ENCODE measurements around the gene DIDO1. TPM values are rescaled to one million over a fixed set of nuclear protein-coding genes. Genes with fewer than 3 reads are reported as not detected.

Gene DIDO1
- total RNA-seq, 2 donors from 2014 or later: 63.8 to 80.4 TPM

- Histone ChIP-seq H3K4me1 (ENCODE audit: control insufficient read depth in 1 of 2, low read depth in 2 of 2) (peaks cover 20 to 32% of the 10 kb centered on the region in 2 donors), H3K27ac (no peak overlapping the region), H3K27me3 (replicated peaks; ENCODE audit: insufficient read depth) (no peaks in the 10 kb centered on the region), H3K36me3 (peaks cover 24% of the 10 kb centered on the region), H3K9me3 (no peaks in the 10 kb centered on the region), H3K4me3 (no peak overlapping the region)
- DNase-seq (ENCODE audit: low spot score) (no peak), ATAC-seq (ENCODE audit: insufficient number of reproducible peaks, low FRiP score, low read depth) (no peak)
- no peak for TF ChIP-seq CTCF (IDR thresholded peaks at IDR 0.05)
Observed at GRCh38 chr20:62950741-62951140, 24.4 kb upstream of the DIDO1 start.

GRCh38 chr20:62949962-62950361, 23.7 kb upstream of the DIDO1 start:
- Histone ChIP-seq H3K27me3 (replicated peaks; ENCODE audit: insufficient read depth) (no peaks in the 10 kb centered on the region), H3K4me3 (no peak overlapping the region), H3K36me3 (peaks cover 30% of the 10 kb centered on the region), H3K27ac (no peak overlapping the region), H3K4me1 (ENCODE audit: control insufficient read depth in 1 of 2, low read depth in 2 of 2) (peaks cover 20 to 32% of the 10 kb centered on the region in 2 donors), H3K9me3 (no peaks in the 10 kb centered on the region)
- ATAC-seq (ENCODE audit: insufficient number of reproducible peaks, low FRiP score, low read depth) (no peak), DNase-seq (ENCODE audit: low spot score) (no peak)
- TF ChIP-seq CTCF (IDR thresholded peaks at IDR 0.05): no peak

GRCh38 chr20:62949153-62949821, 23.0 kb upstream of the DIDO1 start:
- H3K36me3 ChIP-seq: peaks cover 37% of the 10 kb centered on the region
- no peaks in the 10 kb centered on the region for H3K9me3 ChIP-seq
- TF ChIP-seq CTCF (IDR thresholded peaks at IDR 0.05): no peak
- H3K27ac ChIP-seq: no peak overlapping the region
- no peaks in the 10 kb centered on the region for H3K27me3 ChIP-seq (replicated peaks; ENCODE audit: insufficient read depth)
- ATAC-seq (ENCODE audit: insufficient number of reproducible peaks, low FRiP score, low read depth) (no peak), DNase-seq (ENCODE audit: low spot score) (no peak)
- peaks cover 15 to 26% of the 10 kb centered on the region in 2 donors for H3K4me1 ChIP-seq (ENCODE audit: control insufficient read depth in 1 of 2, low read depth in 2 of 2)
- no peak overlapping the region for H3K4me3 ChIP-seq

- TF ChIP-seq CTCF (IDR thresholded peaks at IDR 0.05): no peak
- H3K27ac ChIP-seq: no peak overlapping the region
- peaks cover 52% of the 10 kb centered on the region for H3K36me3 ChIP-seq
- H3K27me3 ChIP-seq (replicated peaks; ENCODE audit: insufficient read depth): no peaks in the 10 kb centered on the region
- ATAC-seq (ENCODE audit: insufficient number of reproducible peaks, low FRiP score, low read depth): no peak
- H3K4me3 ChIP-seq: no peak overlapping the region
- no peak for DNase-seq (ENCODE audit: low spot score)
- peaks cover 5 to 12% of the 10 kb centered on the region in 2 donors for H3K4me1 ChIP-seq (ENCODE audit: control insufficient read depth in 1 of 2, low read depth in 2 of 2)
- H3K9me3 ChIP-seq: no peaks in the 10 kb centered on the region
Observed at GRCh38 chr20:62947532-62948300, 21.4 kb upstream of the DIDO1 start.

- no peak overlapping the region for H3K4me3 ChIP-seq
- TF ChIP-seq CTCF (IDR thresholded peaks at IDR 0.05): no peak
- DNase-seq (ENCODE audit: low spot score) (no peak), ATAC-seq (ENCODE audit: insufficient number of reproducible peaks, low FRiP score, low read depth) (no peak)
- no peaks in the 10 kb centered on the region for H3K9me3 ChIP-seq
- H3K4me1 ChIP-seq (ENCODE audit: control insufficient read depth in 1 of 2, low read depth in 2 of 2): peaks cover under 1 to 9% of the 10 kb centered on the region in 2 donors
- peaks cover 52% of the 10 kb centered on the region for H3K36me3 ChIP-seq
- H3K27ac ChIP-seq: no peak overlapping the region
- no peaks in the 10 kb centered on the region for H3K27me3 ChIP-seq (replicated peaks; ENCODE audit: insufficient read depth)
Observed at GRCh38 chr20:62946918-62947317, 20.6 kb upstream of the DIDO1 start.

All from thoracic aorta (tissue), 2 donors.